HG02852 (cell line): ENCODE measurements around the gene MSI2.

Source experiments
- ATAC-seq: cut with Tn5 transposase; IDR thresholded peaks from one replicate; pipeline ENCODE4 v1.9.1; 2021; ENCODE audit warnings: mild to moderate bottlenecking, moderate library complexity; ENCODE audit not compliant: unreplicated experiment

MSI2 gene

DNA sequence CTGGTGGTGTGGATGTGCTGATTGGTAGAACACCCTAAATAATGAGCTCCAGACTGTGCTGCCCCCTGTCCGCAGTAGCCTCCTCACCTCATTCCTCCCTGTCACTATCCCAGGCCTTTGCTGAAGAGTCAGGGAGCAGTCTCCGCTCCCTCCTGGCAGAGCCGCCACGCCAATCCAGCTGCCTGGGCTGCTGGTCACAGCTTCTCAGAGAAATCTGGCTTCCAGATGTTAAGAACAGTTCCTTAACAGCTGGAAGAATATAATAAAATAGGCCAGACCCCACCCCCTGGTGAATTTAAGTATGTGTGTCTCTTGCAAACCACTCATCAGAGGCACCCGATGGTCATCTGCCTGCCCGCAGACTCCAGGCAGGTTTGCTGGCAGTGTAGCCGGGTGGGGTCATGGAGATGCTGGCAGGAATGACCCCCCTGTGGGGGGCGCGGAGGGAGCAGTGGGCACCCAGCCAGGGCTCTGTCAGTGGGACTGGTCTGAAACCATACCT lies 327.8 kb downstream of the MSI2 start:
- no peak for ATAC-seq

DNA sequence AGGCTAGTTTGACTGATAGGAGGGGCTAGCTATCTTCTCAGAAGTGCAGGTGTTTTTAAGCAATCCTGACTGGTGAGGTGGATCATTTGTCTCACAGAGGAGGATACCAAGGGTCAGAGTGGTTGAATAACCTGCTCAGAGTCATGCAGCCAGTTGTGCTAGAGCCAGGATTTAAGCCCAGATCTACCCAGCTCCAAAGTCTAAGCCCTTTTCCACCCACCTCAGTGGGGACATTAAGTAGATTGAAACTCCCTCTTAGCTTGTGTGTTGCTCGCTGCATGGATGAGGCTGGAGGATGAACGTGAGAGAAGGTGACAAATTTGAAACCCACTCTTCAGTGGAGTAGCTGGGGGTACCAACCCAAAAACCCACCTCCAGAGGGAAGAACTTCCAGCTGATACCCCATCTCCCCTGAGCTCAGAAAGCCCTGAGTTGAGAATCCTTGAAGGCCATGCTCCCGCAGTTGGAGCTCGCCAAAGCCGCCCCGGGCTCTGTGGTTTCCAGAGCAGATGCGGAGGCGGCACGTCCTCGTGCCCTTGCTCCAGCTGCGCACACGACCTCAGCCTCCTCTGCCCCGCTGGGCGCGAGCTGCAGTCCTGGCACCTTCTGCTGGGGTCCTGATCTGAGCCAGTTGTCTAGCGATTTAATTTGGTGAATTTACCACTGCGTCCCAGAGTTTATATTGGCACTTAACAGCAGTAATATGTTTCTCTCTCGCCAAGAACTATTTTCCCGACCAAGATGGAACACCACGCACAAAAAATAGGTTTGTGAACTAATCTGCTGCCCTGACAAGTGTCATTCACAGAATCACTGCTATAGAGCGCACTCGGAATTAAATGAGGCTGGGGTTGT lies 329.2 kb downstream of the MSI2 start:
- no peak for ATAC-seq

DNA sequence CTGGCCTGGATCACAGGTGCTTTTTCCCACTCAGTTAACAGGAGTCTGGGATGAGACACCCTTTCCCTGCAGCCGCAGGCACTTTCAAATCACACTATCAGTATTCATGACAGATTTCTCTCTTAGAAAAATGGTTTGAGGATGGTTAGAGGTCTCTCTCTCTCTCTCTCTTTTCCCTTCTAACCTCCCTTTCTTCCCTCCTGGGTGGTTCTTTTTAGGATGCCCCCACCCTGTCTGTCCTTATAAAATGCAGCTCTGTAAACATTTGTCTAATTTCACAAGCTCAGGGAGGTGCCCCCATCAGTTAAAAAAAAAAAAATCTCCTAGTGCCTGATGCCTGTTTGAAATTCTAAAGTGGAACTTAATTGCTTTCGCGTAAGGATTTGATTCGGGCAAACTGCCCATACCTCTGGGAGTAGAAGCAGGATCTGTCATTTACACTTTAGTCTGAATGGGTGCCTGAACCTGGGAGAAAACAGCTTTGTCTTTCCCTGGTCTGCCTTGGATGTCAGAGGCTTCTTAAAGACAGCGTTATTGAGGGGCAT lies 329.9 kb downstream of the MSI2 start:
- ATAC-seq, result no peak

DNA sequence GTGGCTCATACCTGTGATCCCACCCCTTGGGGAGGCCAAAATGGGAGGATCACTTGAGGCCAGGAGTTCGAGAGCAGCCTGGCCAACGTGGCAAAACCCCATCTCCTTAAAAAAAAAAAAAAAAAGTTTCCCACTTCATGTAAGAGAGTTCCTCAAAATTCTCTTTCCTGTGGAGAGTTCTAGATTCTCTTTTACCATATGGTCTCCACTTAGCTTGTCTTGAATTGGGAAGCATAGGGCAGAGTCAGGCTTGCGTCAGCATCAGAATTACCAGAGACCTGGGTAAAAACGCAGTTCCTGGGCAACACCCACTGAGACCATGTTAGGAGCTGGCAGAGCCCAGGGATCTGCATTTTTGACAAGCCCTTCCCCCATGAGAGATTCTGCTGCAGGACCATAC lies 330.4 kb downstream of the MSI2 start:
- ATAC-seq, result no peak

DNA sequence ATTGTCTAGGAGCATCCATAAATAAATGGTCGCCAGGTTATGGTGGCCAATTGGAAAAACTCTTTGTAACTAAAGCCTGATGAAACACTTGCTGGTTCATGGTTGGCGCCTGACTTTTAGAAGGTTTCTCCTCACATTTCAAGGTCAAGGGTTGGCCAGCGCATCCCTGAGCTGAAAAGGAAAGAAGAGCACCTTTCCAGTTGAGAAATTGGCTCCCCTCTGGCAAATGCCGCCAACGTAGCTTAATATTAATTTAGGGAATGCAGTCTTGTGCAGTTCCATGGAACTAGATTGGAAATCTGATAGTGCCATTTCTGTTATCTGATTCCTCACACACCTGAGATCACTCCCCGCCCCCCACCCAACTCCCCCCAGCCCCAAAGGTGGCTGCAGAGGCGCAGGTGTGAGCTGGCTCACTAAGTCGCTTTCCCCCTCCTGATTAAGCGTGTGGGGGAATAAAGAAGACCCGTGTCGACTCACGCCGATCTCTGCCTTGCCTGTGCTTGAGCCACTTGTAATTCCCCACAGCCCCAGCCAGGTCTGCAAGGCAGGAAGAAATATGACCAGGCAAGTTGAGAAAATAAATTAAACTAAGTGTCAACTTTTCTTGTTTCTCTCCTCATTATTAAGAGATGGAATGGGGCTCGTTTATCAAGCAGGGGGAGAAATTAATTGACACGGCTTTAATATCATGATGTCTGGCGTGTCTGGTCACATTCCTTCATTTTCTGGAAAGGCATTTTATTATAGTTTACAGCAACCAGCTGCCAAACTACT lies 331.1 kb downstream of the MSI2 start:
- no peak for ATAC-seq

DNA sequence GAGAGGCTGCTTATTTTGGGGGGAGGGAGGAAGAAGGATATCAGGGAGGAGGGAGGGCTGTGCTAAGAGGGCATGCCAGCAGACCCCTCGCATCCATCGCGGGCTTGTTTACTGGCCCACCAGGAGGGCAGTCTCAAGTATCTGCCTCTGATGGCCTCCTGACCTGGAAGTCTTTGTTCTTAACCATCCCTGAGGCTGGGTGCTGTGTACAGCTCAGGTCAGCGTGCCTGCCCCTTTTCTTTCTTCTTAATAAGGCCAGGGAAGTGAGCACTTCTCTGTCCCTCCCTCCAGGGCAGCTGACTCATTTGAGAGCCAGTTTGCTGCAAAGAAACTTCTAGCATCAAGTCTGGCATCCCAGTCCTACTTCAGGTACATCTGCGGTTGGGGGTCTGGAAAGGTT lies 331.8 kb downstream of the MSI2 start:
- ATAC-seq, result no peak

DNA sequence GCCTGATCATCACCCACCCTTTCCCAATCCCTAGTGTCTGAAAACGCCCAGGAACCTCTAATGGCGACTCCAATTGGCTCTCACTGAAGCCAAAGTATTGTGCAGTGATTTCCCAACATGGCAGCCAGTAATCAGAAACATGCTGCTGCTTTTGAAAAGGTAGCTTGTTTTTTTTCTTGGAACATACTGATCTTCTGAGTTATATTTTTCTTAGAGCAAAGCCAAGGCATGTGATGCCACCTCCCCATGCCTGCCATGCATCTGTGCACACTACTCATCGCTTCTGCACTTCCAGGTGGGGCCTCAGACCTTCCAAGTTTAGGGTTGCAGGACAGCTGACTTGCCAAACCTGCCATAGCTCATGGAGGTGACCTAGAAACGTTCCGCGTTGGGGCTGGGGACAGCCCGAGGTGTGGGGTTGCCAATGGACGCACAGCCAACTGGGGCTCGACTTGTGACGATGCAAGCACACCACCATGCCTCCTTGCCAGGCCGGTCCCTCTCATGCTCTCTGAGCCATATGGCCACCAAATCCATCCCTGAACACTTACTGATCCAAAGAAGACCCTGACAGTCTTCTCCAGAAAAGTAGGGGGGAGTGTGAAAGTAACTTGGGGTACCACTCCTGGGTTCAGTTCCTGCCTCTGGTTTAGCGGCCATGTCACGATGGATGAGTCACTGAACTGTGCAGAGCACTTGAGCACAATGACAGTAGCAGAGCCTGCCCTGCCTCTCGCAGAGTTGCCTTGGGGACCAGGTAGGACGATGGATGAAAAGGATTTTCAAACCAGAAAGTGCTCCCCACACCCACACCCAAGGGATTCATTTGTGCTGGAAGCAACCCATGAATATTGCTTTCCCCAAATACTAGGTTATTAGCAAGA lies 333.1 kb downstream of the MSI2 start:
- ATAC-seq, result no peak

DNA sequence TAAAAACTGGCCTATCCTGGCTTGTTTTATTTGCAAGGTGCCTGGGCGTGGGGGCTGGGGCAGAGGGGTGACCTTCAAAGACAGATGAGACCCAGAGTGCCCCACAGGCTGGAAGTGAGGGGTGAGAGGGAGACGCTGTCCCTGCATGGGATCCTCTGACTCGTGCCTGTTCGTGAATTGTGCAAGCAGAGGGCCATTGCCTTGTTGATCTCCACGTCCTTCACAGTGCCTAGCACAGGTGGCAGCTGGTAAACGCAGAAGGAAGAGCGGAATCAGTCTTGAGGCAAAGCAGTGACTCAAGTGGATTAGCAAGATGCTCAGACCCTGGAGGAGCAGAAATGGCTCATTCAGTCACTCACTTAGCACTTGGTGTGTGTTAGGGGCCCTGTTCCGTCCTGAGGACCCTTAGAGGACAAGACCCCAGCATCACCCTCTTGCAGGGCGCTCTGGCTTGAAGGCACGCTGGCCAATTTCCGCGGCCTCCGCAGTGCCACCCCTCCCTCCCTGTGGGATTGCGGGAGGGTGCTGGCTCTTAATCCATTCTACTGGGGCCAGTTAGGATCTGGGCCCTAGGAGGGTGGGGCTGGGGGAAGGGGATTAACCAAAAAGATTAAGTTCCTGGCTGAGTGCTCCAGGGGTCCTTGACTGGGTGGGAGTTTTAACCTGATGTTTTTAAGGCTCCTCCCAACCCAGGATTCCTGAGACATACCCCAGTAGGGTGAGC lies 337.6 kb downstream of the MSI2 start:
- no peak for ATAC-seq

DNA sequence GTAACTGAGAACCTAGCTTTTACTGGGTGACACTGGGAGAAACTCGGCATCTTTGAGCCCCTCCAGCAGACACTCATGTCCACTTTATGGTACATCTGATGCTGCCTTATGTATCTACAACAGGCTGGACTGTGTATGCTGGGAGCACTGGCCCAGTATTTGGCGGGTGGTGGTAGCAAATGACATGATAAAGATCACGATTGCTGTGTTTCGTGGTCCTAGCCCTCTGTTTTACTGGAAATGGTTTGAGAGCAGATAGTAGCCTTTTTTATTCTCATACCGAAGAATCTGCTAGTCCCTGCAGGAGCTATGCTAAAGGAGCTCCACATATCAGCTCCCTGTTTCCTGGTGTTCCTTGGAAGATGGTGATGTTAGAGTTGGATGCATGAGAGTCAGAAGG lies 338.4 kb downstream of the MSI2 start:
- no peak for ATAC-seq

DNA sequence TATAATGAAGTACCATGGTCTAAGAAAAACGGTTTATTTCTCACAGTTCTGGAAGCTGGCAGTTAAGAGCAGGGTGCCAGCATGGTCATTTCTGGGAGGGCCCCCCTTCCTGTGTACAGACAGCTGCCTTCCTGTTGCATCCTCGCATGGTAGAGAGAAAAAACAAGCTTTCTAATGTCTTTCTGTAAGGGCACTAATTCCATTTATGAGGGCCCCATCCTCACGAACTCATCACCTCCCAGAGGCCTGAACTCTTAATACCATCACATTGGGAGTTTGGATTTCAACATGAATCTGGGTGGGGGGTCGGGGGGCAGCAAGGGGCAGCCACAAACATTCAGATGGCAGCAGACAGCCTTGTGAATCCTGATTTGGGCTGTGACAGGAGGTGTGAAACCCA lies 339.1 kb downstream of the MSI2 start:
- ATAC-seq, result no peak

DNA sequence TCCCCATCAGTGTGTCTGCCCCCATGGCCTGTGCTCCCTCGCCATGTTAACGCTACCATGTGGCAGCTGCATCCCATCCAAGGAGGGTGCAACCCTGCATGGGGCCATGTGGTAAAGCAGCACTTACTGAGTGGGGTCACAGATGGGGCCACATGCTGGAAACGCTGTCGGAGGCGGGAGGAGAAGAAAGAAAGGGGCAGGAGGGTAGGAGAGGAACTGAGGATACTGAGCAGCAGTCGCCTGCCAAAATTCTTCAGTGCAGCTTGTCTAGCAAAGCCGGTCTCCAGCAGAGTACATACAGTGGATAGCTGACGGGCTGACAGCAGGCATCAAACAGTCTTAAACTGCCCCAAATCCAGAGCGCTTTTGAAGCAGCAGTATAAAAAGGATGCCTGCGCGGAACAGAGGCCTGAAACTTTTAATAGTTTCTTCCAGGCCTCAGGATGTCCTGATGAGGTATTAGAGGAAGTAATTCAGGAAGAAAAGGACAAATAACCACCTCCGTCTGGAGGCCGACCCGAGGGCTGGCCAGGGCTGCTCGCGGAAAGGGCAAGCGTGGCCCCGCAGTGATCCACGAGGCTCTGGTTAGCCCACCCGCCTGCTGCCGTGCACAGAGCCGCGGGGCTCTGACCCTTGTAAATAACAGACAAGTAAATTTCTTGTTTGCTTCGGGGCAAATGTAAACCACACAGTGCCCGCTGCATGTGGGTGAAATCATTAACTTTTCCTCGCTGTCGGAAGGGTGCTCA lies 339.8 kb downstream of the MSI2 start:
- no peak for ATAC-seq

DNA sequence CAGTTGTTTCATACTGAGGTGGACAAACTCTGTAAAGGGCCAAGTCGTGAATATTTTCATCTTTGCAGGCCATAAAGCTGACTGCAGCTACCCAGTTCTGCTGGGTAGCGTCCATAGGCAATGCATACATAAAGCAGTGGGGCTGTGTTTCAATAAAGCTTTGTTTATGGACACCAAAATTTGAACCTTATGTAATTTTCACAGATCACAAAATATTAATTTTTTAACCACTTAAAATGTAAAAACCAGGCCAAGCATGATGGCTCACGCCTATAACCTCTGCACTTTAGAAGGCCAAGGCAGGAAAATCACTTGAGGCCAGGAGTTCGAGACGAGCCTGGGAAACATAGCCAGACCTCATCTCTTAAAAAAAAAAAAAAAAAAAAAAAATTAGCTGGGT lies 340.8 kb downstream of the MSI2 start:
- ATAC-seq, result no peak

DNA sequence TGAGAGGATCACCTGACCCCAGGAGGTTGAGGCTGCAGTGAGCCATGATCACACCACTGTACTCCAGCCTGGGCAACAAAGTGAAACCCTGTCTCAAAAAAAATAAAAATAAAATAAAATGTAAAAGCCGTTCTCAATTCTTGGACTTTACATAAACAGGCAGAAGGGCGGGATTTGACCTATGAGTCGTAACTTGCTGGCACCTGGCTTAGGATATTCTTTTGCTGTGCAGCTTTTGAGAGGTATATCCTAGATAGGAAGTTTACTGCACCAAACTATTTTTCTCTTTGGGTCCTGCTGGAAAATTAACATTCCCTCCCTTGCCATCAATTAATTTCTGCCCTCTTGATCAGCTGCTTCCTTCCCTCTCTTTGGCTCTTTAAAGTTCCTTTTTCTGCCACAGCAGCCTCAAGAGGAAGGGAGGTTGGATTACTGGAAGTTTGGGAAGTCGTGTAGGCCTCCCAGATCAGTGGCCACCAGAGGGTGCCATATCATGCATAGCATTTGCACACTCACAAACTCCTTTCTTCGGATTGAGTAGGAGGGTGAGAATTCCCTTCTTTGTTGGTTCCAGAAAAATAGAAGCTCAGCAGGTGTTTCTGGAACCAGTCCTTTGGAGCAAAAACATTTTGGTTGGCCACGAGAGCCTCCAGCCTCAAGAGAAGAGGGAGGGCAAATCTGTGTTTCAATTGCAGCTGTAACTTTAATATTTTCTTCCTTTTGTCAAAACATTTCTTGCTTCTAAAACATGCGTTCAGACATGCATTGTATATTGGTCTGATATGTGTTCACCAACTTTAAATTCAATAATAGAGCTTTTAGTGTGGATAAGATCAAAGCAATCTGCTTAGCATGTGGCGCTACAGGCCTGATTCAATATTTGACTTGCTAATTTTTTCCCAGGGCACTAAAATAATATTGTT lies 341.5 kb downstream of the MSI2 start:
- no peak for ATAC-seq

DNA sequence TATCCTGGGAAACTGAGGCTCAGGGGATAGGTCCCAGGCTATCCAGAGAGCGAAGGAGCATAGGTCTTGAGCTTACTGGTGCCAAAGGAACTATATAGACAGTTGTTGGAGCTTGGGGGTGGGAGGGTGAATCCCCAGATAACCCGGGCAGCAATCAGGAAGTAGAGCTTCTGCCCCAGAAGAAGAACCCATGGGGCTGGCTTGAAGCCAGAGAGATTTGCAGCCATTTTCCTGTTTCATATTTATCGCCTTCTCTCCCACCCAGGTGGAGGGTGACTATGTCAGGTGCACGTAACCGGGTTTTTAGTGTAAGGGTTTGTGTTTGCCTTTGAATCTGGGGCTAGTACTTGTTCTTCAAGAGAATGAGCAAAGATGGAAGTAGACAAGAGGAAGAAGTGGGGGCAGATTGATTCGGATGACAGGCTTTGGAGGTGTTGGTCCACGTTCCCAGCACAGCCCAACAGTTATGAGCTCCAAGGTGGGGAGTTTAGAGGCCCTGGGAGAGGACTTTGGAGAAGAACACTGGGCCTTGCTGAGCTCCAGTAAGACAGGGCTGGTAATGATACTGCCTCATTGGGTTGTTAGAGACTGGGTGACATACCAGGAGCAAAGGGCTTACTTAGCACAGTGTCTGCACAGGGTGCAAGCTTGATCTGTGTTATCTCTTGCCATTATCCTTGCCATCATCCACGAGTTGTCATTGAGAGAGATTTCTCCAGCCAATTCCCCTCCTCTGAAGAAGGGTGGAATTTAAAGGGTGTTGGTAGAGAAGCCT lies 343.1 kb downstream of the MSI2 start:
- no peak for ATAC-seq

DNA sequence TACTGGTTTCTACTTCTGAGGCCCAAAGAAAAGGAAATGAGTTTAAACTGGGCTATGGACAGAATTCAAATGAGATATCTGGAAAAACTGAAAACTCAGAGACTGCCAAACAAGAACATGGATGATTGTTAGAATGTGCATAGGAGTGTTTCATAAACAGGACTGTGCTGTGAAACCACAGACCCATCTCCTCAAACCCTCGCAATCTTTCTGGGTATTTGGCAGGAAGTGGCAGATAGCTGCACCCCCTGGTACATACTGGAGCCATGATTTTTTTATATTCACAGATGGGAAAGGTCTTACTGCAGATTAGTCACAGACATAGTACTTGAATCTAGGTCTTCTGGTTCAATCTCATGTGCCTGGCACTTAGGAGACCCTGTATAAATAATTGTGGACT lies 343.8 kb downstream of the MSI2 start:
- ATAC-seq, result no peak

DNA sequence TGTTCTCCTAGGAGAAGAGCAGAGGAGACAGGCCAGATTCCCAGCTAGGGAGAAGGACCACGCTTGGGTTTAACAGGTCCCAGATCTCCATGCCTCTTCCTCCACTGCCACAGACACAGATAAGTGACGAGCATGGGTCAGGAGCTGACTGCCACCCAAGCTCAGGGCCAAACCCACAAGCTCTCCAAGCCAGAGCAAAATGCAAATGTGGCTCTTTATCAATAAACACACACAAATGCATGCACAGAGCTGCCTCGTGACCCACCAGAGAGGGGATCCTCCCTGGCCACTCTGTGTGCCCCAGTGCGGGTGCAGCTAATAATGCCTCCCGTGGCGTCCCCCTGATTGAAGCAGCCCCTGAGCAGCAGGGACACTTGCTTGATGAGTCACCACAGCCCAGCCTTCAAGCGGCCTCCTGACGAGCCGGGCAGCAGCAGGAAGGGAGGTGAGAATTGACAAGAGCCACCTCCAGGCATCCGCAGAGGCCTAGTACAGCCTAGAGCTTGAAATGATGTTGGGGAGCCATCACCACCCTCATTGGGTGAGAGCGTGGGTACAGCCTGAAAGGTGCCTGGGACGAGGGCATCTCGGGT lies 344.9 kb downstream of the MSI2 start:
- no peak for ATAC-seq

DNA sequence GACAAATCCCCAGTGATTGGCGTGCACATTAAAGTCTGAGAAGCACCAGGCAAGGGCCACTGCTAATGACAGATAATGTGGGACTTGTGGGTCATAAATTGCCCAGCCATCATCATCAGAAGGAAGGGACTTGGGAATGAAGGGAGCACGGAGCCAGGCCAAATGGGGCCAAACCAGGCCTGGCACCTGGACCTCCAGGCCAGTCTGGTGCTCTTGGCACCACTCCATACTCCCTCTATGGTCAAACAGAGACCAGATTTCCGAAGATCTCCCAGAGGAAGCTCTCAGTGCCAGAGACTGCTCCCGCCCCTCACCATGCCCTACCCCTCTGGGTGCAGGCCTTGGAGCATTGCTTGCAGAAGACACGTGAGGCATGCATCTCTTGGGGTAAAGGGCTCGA lies 346.6 kb downstream of the MSI2 start:
- no peak for ATAC-seq
